Measurements from ENCODE around the gene SNX30. TPM values are rescaled to one million over a fixed set of nuclear protein-coding genes. Genes with fewer than 3 reads are reported as not detected.

The SNX30 gene
- total RNA-seq, 2 experiments from 2014 or later, result 13.5 to 19.8 TPM

- Histone ChIP-seq H3K4me3 (ENCODE audit: low read depth, low read length, poor library complexity, severe bottlenecking) (no peak overlapping the region), H3K9me3 (ENCODE audit: low read length) (no peaks in the 10 kb centered on the region), H3K27ac (ENCODE audit: low read depth, low read length, poor library complexity, severe bottlenecking) (no peak overlapping the region), H3K4me2 (ENCODE audit: low read length) (no peak overlapping the region), H4K20me1 (ENCODE audit: insufficient read depth, low read length) (no peaks in the 10 kb centered on the region), H2AFZ (ENCODE audit: low read length) (no peak overlapping the region), H3K36me3 (ENCODE audit: insufficient read depth, low read length) (no peaks in the 10 kb centered on the region), H3K4me1 (ENCODE audit: insufficient read depth, low read length, poor library complexity, severe bottlenecking) (peaks cover 7% of the 10 kb centered on the region), H3K79me2 (ENCODE audit: insufficient read depth, low read depth, low read length) (no peaks in the 10 kb centered on the region), H3K9me2 (ENCODE audit: insufficient read depth, low read length) (no peaks in the 10 kb centered on the region)
- no peak for DNase-seq (ENCODE audit: low spot score)
- TF ChIP-seq EZH2phosphoT487 (IDR thresholded peaks at IDR 0.05; ENCODE audit: borderline replicate concordance, low read depth, low read length), result no peak
- ChIA-PET POLR2A (interaction anchor here (0.5 to 1.0 kb wide), 4 partner anchors 8 to 371 kb away, joined by 3 to 4 read pairs (median 3); no protein-coding TSS in a partner anchor), CTCF (ENCODE audit: unreplicated experiment) (interaction anchor here (0.6 kb wide), 1 partner anchor 1249 kb away, joined by 3 read pairs; no protein-coding TSS in a partner anchor)
- intact Hi-C loops (cut with micrococcal nuclease; ENCODE audit: unreplicated experiment), result no loop called here
- no TSS peak for BruUV-seq (replicated peaks)
These were observed 118.5 kb downstream of the SNX30 start for GRCh38 chr9:112869041-112869529.

DNA sequence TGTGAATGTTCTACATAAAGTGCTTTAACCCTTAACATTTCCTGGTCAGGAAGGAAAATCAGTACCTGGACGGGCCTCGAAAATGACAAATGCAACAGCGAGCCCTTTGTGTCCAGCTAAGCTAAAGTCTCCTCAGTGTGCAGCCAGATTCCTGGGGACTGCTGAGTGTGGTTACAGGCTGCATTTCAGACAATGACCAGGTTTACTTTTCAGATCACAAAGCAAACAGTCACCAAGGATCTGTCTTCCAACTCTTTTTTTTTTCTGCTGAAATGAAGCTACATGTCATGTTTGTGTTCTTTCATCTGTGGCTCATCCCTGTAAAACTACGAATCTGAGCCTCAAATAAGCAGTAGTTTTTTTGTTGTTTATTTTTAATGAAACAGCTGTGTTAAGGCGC lies 119.4 kb downstream of the SNX30 start:
- DNase-seq (ENCODE audit: low spot score), result no peak
- Histone ChIP-seq H3K9me3 (ENCODE audit: low read length) (no peaks in the 10 kb centered on the region), H2AFZ (ENCODE audit: low read length) (no peak overlapping the region), H3K9me2 (ENCODE audit: insufficient read depth, low read length) (no peaks in the 10 kb centered on the region), H3K4me3 (ENCODE audit: low read depth, low read length, poor library complexity, severe bottlenecking) (no peak overlapping the region), H3K4me1 (ENCODE audit: insufficient read depth, low read length, poor library complexity, severe bottlenecking) (peaks cover 7% of the 10 kb centered on the region), H3K4me2 (ENCODE audit: low read length) (no peak overlapping the region), H3K27ac (ENCODE audit: low read depth, low read length, poor library complexity, severe bottlenecking) (no peak overlapping the region), H3K36me3 (ENCODE audit: insufficient read depth, low read length) (no peaks in the 10 kb centered on the region), H4K20me1 (ENCODE audit: insufficient read depth, low read length) (no peaks in the 10 kb centered on the region), H3K79me2 (ENCODE audit: insufficient read depth, low read depth, low read length) (no peaks in the 10 kb centered on the region)
- ChIA-PET CTCF (ENCODE audit: unreplicated experiment) (no interaction called here), POLR2A (interaction anchor here (0.5 to 1.2 kb wide), 5 partner anchors 9 to 372 kb away, joined by 3 to 4 read pairs (median 3); no protein-coding TSS in a partner anchor)
- BruUV-seq (replicated peaks), result no TSS peak
- TF ChIP-seq CTCF (conservative IDR thresholded peaks at IDR 0.05; ENCODE audit: low read length) (no peak), EZH2phosphoT487 (IDR thresholded peaks at IDR 0.05; ENCODE audit: borderline replicate concordance, low read depth, low read length) (no peak)
- intact Hi-C loops (cut with micrococcal nuclease; ENCODE audit: unreplicated experiment), result no loop called here

DNA sequence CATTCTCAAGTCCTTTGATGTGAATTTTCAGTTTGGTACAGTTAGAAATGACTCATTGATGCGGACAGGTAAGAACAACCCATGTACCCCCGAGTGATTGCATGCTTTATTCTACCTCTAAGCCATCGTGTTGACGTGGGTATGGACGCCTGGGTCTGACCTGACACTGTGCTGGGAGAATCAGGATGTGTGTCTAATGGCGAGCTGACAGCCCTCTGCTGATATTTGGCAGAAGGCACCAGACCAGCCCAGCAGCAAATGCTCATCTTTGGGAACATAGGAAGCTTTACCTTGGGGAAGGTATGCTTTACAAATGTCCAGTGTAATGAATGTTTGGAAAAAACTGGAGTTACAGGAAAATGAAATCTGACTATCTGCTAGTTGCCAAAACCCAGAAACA lies 120.0 kb downstream of the SNX30 start:
- H3K4me2 ChIP-seq (ENCODE audit: low read length), result no peak overlapping the region
- intact Hi-C loops (cut with micrococcal nuclease; ENCODE audit: unreplicated experiment), result no loop called here

More for the DNA sequence above, 120.0 kb downstream of the SNX30 start:
- Histone ChIP-seq H2AFZ (ENCODE audit: low read length) (no peak overlapping the region), H3K9me3 (ENCODE audit: low read length) (no peaks in the 10 kb centered on the region), H3K79me2 (ENCODE audit: insufficient read depth, low read depth, low read length) (no peaks in the 10 kb centered on the region), H3K4me1 (ENCODE audit: insufficient read depth, low read length, poor library complexity, severe bottlenecking) (peaks cover 7% of the 10 kb centered on the region), H3K9me2 (ENCODE audit: insufficient read depth, low read length) (no peaks in the 10 kb centered on the region), H3K4me3 (ENCODE audit: low read depth, low read length, poor library complexity, severe bottlenecking) (no peak overlapping the region), H4K20me1 (ENCODE audit: insufficient read depth, low read length) (no peaks in the 10 kb centered on the region), H3K36me3 (ENCODE audit: insufficient read depth, low read length) (no peaks in the 10 kb centered on the region), H3K27ac (ENCODE audit: low read depth, low read length, poor library complexity, severe bottlenecking) (no peak overlapping the region)
- ChIA-PET CTCF (ENCODE audit: unreplicated experiment) (no interaction called here), POLR2A (interaction anchor here (0.6 to 1.2 kb wide), 2 partner anchors 14 to 337 kb away, joined by 3 read pairs; no protein-coding TSS in a partner anchor)
- no TSS peak for BruUV-seq (replicated peaks)
- no peak for DNase-seq (ENCODE audit: low spot score)
- TF ChIP-seq CTCF (conservative IDR thresholded peaks at IDR 0.05; ENCODE audit: low read length), result no peak
- no peak for TF ChIP-seq EZH2phosphoT487 (IDR thresholded peaks at IDR 0.05; ENCODE audit: borderline replicate concordance, low read depth, low read length)
